ENCODE results near the gene PIK3C3. TPM values are rescaled to one million over a fixed set of nuclear protein-coding genes. Genes with fewer than 3 reads are reported as not detected.

The PIK3C3 gene
- total and polyA plus RNA-seq, 9 donors, result 24.4 to 60.3 (median 47.7) TPM

GRCh38 chr18:42131066-42131929, 176.3 kb downstream of the PIK3C3 start:
- no peak overlapping the region for H3K27ac ChIP-seq
- 9 to 12% (median 11%) methylated on average over 12 of the region's 12 CpGs for WGBS, 3 donors
- no peaks in the 10 kb centered on the region for H3K27me3 ChIP-seq
- H3K36me3 ChIP-seq, result no peaks in the 10 kb centered on the region
- H3K9me3 ChIP-seq, result no peaks in the 10 kb centered on the region
- TF ChIP-seq CTCF (IDR thresholded peaks at IDR 0.05), result no peak
- TF ChIP-seq EP300 (IDR thresholded peaks at IDR 0.05), result no peak
- no peak for TF ChIP-seq POLR2A (IDR thresholded peaks at IDR 0.05)
- no peak for DNase-seq
- H3K4me3 ChIP-seq, result no peak overlapping the region
- no peaks in the 10 kb centered on the region for H3K4me1 ChIP-seq (ENCODE audit: insufficient read depth)
- intact Hi-C loops (cut with DNase I), result no loop called here

GRCh38 chr18:42131930-42132244, 176.9 kb downstream of the PIK3C3 start:
- no peaks in the 10 kb centered on the region for H3K4me1 ChIP-seq (ENCODE audit: insufficient read depth)
- H3K27me3 ChIP-seq, result no peaks in the 10 kb centered on the region
- no peak overlapping the region for H3K27ac ChIP-seq
- intact Hi-C loops (cut with DNase I), result no loop called here
- H3K36me3 ChIP-seq, result no peaks in the 10 kb centered on the region
- H3K4me3 ChIP-seq, result no peak overlapping the region
- 76 to 84% (median 80%) methylated on average over 2 of the region's 2 CpGs for WGBS, 3 donors
- no peak for DNase-seq
- H3K9me3 ChIP-seq, result no peaks in the 10 kb centered on the region
- TF ChIP-seq CTCF (IDR thresholded peaks at IDR 0.05), result no peak
- TF ChIP-seq POLR2A (IDR thresholded peaks at IDR 0.05), result no peak
- no peak for TF ChIP-seq EP300 (IDR thresholded peaks at IDR 0.05)

Data from ovary (tissue), 9 donors.